K562 (cell line): ENCODE results near the gene BOD1L2.

Experiments
- CTCF ChIP-seq, 3 experiments: IDR thresholded peaks in 2 of 3; conservative IDR thresholded peaks in 1 of 3; 2 replicates each; pipeline ENCODE4 v1.5.1; 2011 to 2012; ENCODE audit warnings: low read length in 3 of 3, mild to moderate bottlenecking in 3 of 3, control low read depth in 2 of 3, improper control_type of control experiment in 1 of 3, inconsistent platforms in 1 of 3, low read depth in 1 of 3, mixed read lengths in 1 of 3, moderate library complexity in 1 of 3; ENCODE audit not compliant: insufficient read depth in 2 of 3
- ETV5 ChIP-seq: sonication (generic); formaldehyde crosslinking; IDR thresholded peaks from 2 replicates; pipeline ENCODE4 v1.4.0; 2020; ENCODE audit warnings: low read depth, mild to moderate bottlenecking, missing genetic modification reagents
- ETV6 ChIP-seq, 3 experiments: fragments of 150-350 bp in 1 of 3; sonication (generic) in 1 of 3; formaldehyde crosslinking in 1 of 3; IDR thresholded peaks; 2 replicates each; pipeline versions ENCODE4 v1.6.1 to v1.8.0; 2014 to 2022; ENCODE audit warnings: borderline replicate concordance in 2 of 3, low read depth in 2 of 3, antibody characterized with exemption in 1 of 3, low read length in 1 of 3, mild to moderate bottlenecking in 1 of 3, missing genetic modification reagents in 1 of 3
- EZH2 ChIP-seq: IDR thresholded peaks from 2 replicates; pipeline ENCODE4 v1.6.1; 2012; ENCODE audit warnings: low read depth, mild to moderate bottlenecking, inconsistent platforms, low read length, borderline replicate concordance
- MAX ChIP-seq: sonication (generic); formaldehyde crosslinking; IDR thresholded peaks from 2 replicates; pipeline ENCODE4 v1.9.0; 2022; ENCODE audit warnings: mild to moderate bottlenecking, missing genetic modification reagents
- SMARCB1 ChIP-seq: IDR thresholded peaks from 2 replicates; pipeline ENCODE4 v1.6.1; 2011; ENCODE audit warnings: improper control_type of control experiment, low read depth; ENCODE audit not compliant: insufficient read length
- TAF1 ChIP-seq: IDR thresholded peaks from 2 replicates; pipeline ENCODE4 v1.6.1; 2011; ENCODE audit warnings: mild to moderate bottlenecking, low read length, moderate library complexity; ENCODE audit not compliant: insufficient read depth, control insufficient read depth, severe bottlenecking; ENCODE audit errors: extremely low read depth
- ZNF12 ChIP-seq: sonication (generic); formaldehyde crosslinking; IDR thresholded peaks from 2 replicates; pipeline ENCODE4 v1.4.0; 2020; ENCODE audit warnings: mild to moderate bottlenecking, missing genetic modification reagents
- ZSCAN29 ChIP-seq: fragments of 450-650 bp; IDR thresholded peaks from 2 replicates; pipeline ENCODE4 v1.6.1; 2017

GRCh38 chr18:57122936-57123510, 23.9 kb upstream of the BOD1L2 start:
- no peak for TF ChIP-seq EZH2
- TF ChIP-seq ETV5 = no peak
- TF ChIP-seq ZSCAN29 = no peak
- TF ChIP-seq SMARCB1 = no peak
- no peak for TF ChIP-seq CTCF (IDR thresholded peaks at IDR 0.05 in 2 of 3, conservative IDR thresholded peaks at IDR 0.05 in 1 of 3; ENCODE audit: insufficient read depth in 2 of 3, low read depth in 1 of 3, low read length in 3 of 3)
- no peak for TF ChIP-seq TAF1
- TF ChIP-seq ETV6 (IDR thresholded peaks at IDR 0.05; ENCODE audit: borderline replicate concordance in 1 of 2, low read depth in 2 of 2, low read length in 1 of 2) = no peak
- no peak for TF ChIP-seq ETV6 (CRISPR knock-in tag; IDR thresholded peaks at IDR 0.05; ENCODE audit: borderline replicate concordance)
- TF ChIP-seq ZNF12 (CRISPR knock-in tag) = no peak
- TF ChIP-seq MAX (CRISPR knock-in tag) = no peak
